ENCODE measurements around the gene AGTRAP. TPM values are rescaled to one million over a fixed set of nuclear protein-coding genes. Genes with fewer than 3 reads are reported as not detected.

AGTRAP gene
- total RNA-seq, 1 experiment from 2014 or later = 77.7 TPM

DNA sequence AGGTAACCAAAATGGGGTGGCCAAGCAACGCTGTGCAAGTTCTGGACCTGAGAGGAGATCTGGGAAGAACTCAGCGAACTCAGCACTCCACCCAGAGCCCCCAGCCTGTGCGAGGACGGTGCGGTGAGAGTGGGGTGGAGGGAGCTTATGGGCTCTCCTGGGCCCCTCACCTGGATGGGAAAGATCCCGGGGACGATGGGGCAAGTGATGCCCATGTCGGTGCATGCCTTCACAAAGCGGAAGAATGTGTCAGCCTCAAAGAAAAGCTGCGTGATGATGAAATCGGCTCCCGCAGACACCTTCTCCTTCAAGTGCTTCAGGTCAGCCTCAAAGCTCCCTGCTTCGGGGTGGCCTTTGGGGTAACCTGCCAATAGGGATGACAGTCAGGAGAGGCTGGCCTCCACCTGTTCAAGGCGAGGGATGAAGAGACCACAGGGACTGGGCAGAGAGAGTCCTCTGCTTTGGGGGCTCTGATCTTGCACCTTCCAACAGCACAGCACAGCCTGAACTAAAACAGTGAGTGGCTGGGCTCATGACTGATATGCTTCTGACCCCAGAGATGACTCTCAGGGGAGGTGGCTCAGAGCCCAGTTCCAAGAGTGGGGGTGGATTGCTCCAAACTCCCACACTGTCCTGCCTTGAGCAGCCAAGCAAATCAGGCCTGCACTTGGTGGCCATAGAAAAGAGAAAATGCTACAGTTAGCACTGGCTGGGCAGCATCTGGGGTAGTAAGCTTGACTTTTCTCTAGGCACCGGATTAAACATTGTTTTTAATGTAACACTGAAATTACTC, 60.3 kb downstream of the AGTRAP start:
- ChIA-PET POLR2A (ENCODE audit: unreplicated experiment) (interaction anchor here (0.6 kb wide), 1 partner anchor 25 kb away, joined by 5 read pairs; no protein-coding TSS in a partner anchor), CTCF (interaction anchor here (0.5 kb wide), 1 partner anchor 171 kb away, joined by 3 read pairs; no protein-coding TSS in a partner anchor)
- TF ChIP-seq, protein P1, sequence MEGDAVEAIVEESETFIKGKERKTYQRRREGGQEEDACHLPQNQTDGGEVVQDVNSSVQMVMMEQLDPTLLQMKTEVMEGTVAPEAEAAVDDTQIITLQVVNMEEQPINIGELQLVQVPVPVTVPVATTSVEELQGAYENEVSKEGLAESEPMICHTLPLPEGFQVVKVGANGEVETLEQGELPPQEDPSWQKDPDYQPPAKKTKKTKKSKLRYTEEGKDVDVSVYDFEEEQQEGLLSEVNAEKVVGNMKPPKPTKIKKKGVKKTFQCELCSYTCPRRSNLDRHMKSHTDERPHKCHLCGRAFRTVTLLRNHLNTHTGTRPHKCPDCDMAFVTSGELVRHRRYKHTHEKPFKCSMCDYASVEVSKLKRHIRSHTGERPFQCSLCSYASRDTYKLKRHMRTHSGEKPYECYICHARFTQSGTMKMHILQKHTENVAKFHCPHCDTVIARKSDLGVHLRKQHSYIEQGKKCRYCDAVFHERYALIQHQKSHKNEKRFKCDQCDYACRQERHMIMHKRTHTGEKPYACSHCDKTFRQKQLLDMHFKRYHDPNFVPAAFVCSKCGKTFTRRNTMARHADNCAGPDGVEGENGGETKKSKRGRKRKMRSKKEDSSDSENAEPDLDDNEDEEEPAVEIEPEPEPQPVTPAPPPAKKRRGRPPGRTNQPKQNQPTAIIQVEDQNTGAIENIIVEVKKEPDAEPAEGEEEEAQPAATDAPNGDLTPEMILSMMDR (conservative IDR thresholded peaks at IDR 0.05) = no peak
- TF ChIP-seq EZH2 (IDR thresholded peaks at IDR 0.05; ENCODE audit: low read depth) = no peak
- Histone ChIP-seq H4K20me1 (ENCODE audit: insufficient read depth) (no peaks in the 10 kb centered on the region), H3K4me2 (no peak overlapping the region), H3K27ac (no peak overlapping the region), H3K4me1 (replicated peaks; ENCODE audit: insufficient read depth) (peaks cover 4% of the 10 kb centered on the region; the same call in 1 of the 2 replicates), H3K79me2 (ENCODE audit: low read depth) (no peaks in the 10 kb centered on the region), H3K9me2 (ENCODE audit: insufficient read depth) (no peaks in the 10 kb centered on the region), H3K27me3 (ENCODE audit: insufficient read depth, low read depth) (no peaks in the 10 kb centered on the region), H3K4me3 (no peak overlapping the region), H3K36me3 (ENCODE audit: low read depth) (no peaks in the 10 kb centered on the region), H3K9me3 (ENCODE audit: insufficient read depth, low read depth) (no peaks in the 10 kb centered on the region), H3F3A (ENCODE audit: insufficient read depth, low read depth) (no peaks in the 10 kb centered on the region), H2AFZ (no peak overlapping the region)
- BruUV-seq (replicated peaks) = no TSS peak
- DNase-seq = no peak
- intact Hi-C loops (cut with micrococcal nuclease; ENCODE audit: unreplicated experiment) = no loop called here

DNA sequence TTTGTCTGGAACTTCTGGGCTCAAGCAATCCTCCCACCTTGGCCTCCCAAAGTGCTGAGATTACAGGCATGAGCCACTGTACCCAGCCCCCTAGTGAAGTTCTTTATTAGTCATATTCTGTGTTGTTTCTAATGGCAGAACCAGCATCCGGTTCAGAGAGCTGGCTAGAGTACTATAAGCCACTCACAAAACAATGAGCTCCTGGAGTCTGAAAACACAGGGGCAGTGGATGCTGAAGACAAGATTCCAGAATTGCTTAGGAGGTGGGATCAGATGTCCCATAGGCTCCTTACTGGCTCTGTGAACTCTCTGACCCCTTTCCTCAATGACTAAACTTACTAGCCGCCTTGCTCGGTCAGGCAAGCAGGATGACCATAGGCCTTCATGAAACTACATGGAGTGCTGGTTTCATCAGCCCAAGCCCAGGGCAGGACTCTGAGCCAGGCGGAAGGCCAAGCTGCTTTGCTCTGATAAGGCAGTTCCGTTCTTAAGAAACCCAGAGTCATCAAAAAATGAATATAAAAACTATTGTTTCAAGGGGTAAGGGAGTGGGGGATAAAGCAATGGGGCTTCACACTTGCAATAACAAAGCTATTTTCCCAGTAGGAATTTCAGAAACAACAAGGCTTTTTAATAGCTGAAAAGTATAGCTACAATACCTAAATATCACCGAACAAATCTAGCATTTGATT, 61.7 kb downstream of the AGTRAP start:
- Histone ChIP-seq H2AFZ (no peak overlapping the region), H4K20me1 (ENCODE audit: insufficient read depth) (no peaks in the 10 kb centered on the region), H3K4me3 (no peak overlapping the region), H3K4me2 (no peak overlapping the region), H3K4me1 (replicated peaks; ENCODE audit: insufficient read depth) (peaks cover under 1% of the 10 kb centered on the region; the same call in 1 of the 2 replicates), H3F3A (ENCODE audit: insufficient read depth, low read depth) (no peaks in the 10 kb centered on the region), H3K36me3 (ENCODE audit: low read depth) (no peaks in the 10 kb centered on the region), H3K79me2 (ENCODE audit: low read depth) (no peaks in the 10 kb centered on the region), H3K27me3 (ENCODE audit: insufficient read depth, low read depth) (no peaks in the 10 kb centered on the region), H3K9me2 (ENCODE audit: insufficient read depth) (no peaks in the 10 kb centered on the region), H3K27ac (no peak overlapping the region), H3K9me3 (ENCODE audit: insufficient read depth, low read depth) (no peaks in the 10 kb centered on the region)
- BruUV-seq (replicated peaks) = no TSS peak
- POLR2A ChIA-PET (ENCODE audit: unreplicated experiment) = no interaction called here
- TF ChIP-seq, protein P1 (conservative IDR thresholded peaks at IDR 0.05) = no peak
- TF ChIP-seq EZH2 (IDR thresholded peaks at IDR 0.05; ENCODE audit: low read depth) = no peak
- CTCF ChIA-PET = no interaction called here
- no peak for DNase-seq
- intact Hi-C loops (cut with micrococcal nuclease; ENCODE audit: unreplicated experiment) = no loop called here

- Histone ChIP-seq H3F3A (ENCODE audit: insufficient read depth, low read depth) (no peaks in the 10 kb centered on the region), H4K20me1 (ENCODE audit: insufficient read depth) (no peaks in the 10 kb centered on the region), H3K36me3 (ENCODE audit: low read depth) (no peaks in the 10 kb centered on the region), H3K79me2 (ENCODE audit: low read depth) (no peaks in the 10 kb centered on the region), H3K4me3 (no peak overlapping the region), H2AFZ (no peak overlapping the region), H3K9me3 (ENCODE audit: insufficient read depth, low read depth) (no peaks in the 10 kb centered on the region), H3K27ac (no peak overlapping the region), H3K4me1 (replicated peaks; ENCODE audit: insufficient read depth) (peaks cover 4% of the 10 kb centered on the region; the same call in 1 of the 2 replicates), H3K9me2 (ENCODE audit: insufficient read depth) (no peaks in the 10 kb centered on the region), H3K27me3 (ENCODE audit: insufficient read depth, low read depth) (no peaks in the 10 kb centered on the region), H3K4me2 (no peak overlapping the region)
- no peak for DNase-seq
- TF ChIP-seq, protein P1 (conservative IDR thresholded peaks at IDR 0.05) = no peak
- TF ChIP-seq EZH2 (IDR thresholded peaks at IDR 0.05; ENCODE audit: low read depth) = no peak
- intact Hi-C loops (cut with micrococcal nuclease; ENCODE audit: unreplicated experiment) = no loop called here
- CTCF ChIA-PET = no interaction called here
- no TSS peak for BruUV-seq (replicated peaks)
- POLR2A ChIA-PET (ENCODE audit: unreplicated experiment) = no interaction called here
These were observed 63.2 kb downstream of the AGTRAP start for GRCh38 chr1:11799099-11799498.

Measured in PC-9 (cell line).